Measurements from ENCODE around the gene FANCC. TPM values are rescaled to one million over a fixed set of nuclear protein-coding genes. Genes with fewer than 3 reads are reported as not detected.
A peak's percentile ranks its signal among the peaks of the same experiment; 100 is the strongest.
"Not testable (repeated sequence)": the region's sequence is repeated elsewhere in the genome, so short reads cannot be mapped to it uniquely, and the experiment has no call there.

FANCC gene
- total and polyA plus RNA-seq, 5 donors from 2014 or later, result 2.8 to 7.5 (median 5.4) TPM

DNA sequence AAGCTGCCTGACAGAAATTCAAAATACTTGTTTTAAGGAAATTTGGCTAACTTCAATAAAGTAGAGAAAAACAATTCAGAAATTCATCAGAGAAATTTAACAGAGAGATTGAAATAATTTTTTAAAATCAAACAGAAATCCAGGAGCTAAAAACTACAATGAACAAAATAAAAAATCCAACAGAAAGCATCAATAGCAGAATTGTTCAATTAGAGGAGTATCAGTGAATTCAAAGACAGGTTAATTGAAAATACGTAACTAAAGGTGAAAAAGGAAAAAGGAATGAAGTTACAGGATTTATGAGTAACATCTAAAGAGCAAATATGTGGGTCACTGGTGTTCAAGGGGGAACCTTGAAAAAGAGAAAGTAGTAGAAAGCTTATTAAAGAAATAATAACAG lies 36.8 kb downstream of the FANCC start:
- H3K27ac Mint-ChIP-seq, result peak overlapping the region in 1 of 3 donors; percentile 43
- Histone ChIP-seq H3K4me3 (ENCODE audit: low read depth, low read length) (no peak overlapping the region), H3K27me3 (ENCODE audit: control insufficient read depth, insufficient read depth, low read length) (no peaks in the 10 kb centered on the region), H3K4me1 (ENCODE audit: control insufficient read depth, insufficient read depth, low read length, poor library complexity, severe bottlenecking) (no peaks in the 10 kb centered on the region), H3K9me3 (ENCODE audit: control insufficient read depth in 2 of 2, low read length in 2 of 2) (peaks cover 12 to 16% of the 10 kb centered on the region in 2 experiments), H3K36me3 (ENCODE audit: control insufficient read depth, insufficient read depth, low read length) (peaks cover 3% of the 10 kb centered on the region), H3K27ac (ENCODE audit: insufficient read depth, low read length, poor library complexity, severe bottlenecking) (no peak overlapping the region)
- no peak overlapping the region for H3K4me3 Mint-ChIP-seq
- peaks cover 0 to 32% (median 10%) of the 10 kb centered on the region in 7 donors for H3K9me3 Mint-ChIP-seq
- ATAC-seq (ENCODE audit: low read depth in 2 of 2) (no peak), DNase-seq (no peak)
- no peaks in the 10 kb centered on the region for H3K27me3 Mint-ChIP-seq
- H3K4me1 Mint-ChIP-seq, result peaks cover 0 to 15% (median 7%) of the 10 kb centered on the region in 4 donors
- H3K36me3 Mint-ChIP-seq, result peaks cover 5% of the 10 kb centered on the region

DNA sequence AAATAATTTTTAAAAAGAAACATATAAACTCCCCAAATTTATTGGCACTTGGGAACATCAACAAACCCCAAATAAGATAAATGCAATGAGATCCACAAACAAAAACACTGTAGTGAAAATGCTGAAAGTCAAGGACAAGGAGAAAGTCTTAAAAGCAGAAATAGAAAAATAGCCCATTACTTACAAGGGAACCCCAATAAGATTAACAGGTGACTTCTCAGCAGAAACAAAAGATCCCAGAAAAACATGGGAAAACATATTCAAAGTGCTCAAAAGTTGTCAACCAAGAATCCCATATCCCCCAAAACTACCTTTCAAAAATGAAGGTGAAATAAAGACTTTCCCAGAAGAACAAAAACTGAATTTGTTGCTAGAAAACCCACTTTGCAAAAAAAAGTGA lies 40.0 kb downstream of the FANCC start:
- no peak overlapping the region for H3K4me3 ChIP-seq (ENCODE audit: low read depth, low read length)
- Mint-ChIP-seq H3K27ac (no peak overlapping the region), H3K4me1 (peaks cover 0 to 23% (median 8%) of the 10 kb centered on the region in 4 donors), H3K36me3 (peaks cover 10% of the 10 kb centered on the region), H3K4me3 (no peak overlapping the region), H3K9me3 (peaks cover 0 to 32% (median 10%) of the 10 kb centered on the region in 7 donors), H3K27me3 (no peaks in the 10 kb centered on the region)
- no peaks in the 10 kb centered on the region for H3K4me1 ChIP-seq (ENCODE audit: control insufficient read depth, insufficient read depth, low read length, poor library complexity, severe bottlenecking)
- peaks cover 3% of the 10 kb centered on the region for H3K36me3 ChIP-seq (ENCODE audit: control insufficient read depth, insufficient read depth, low read length)
- H3K9me3 ChIP-seq (ENCODE audit: control insufficient read depth in 2 of 2, low read length in 2 of 2), result peaks cover 12 to 16% of the 10 kb centered on the region in 2 experiments
- DNase-seq (no peak), ATAC-seq (ENCODE audit: low read depth in 2 of 2) (no peak)
- no peak overlapping the region for H3K27ac ChIP-seq (ENCODE audit: insufficient read depth, low read length, poor library complexity, severe bottlenecking)
- H3K27me3 ChIP-seq (ENCODE audit: control insufficient read depth, insufficient read depth, low read length), result no peaks in the 10 kb centered on the region

DNA sequence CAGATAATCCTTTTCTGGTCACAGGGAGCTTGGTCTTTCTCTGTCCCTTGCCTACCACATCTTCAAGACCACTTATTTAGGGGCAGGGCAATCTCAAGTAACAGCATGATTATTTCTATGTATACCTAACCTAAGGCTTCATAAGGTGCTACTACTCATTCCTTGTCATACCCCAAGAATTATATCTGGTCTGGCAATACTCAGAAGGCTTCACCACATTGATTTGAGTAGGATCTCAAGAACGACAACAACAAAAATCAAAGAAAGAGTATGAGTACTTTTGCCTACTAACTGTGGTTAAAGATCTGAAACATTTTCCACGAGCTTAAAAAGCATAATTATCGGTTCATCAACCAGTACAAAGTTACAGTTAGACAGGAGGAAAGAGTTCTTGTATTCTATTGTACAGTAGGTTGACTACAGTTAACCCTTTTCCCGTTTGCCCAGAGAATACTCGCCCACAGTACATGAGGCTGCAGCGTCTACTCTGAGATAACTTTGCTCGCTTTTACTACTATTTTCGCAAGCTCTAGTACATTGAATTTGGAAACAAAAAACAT lies 41.0 kb downstream of the FANCC start:
- Histone ChIP-seq H3K4me1 (ENCODE audit: control insufficient read depth, insufficient read depth, low read length, poor library complexity, severe bottlenecking) (no peaks in the 10 kb centered on the region), H3K9me3 (ENCODE audit: control insufficient read depth in 2 of 2, low read length in 2 of 2) (peaks cover 8 to 16% of the 10 kb centered on the region in 2 experiments), H3K27me3 (ENCODE audit: control insufficient read depth, insufficient read depth, low read length) (no peaks in the 10 kb centered on the region), H3K36me3 (ENCODE audit: control insufficient read depth, insufficient read depth, low read length) (peaks cover 3% of the 10 kb centered on the region), H3K4me3 (ENCODE audit: low read depth, low read length) (peak overlapping the region; percentile 10), H3K27ac (ENCODE audit: insufficient read depth, low read length, poor library complexity, severe bottlenecking) (no peak overlapping the region)
- ATAC-seq (ENCODE audit: low read depth in 2 of 2) (no peak), DNase-seq (peak in 2 of 3 donors; percentile 3 to 12)
- peaks cover 10% of the 10 kb centered on the region for H3K36me3 Mint-ChIP-seq
- peaks cover 0 to 25% (median 10%) of the 10 kb centered on the region in 7 donors for H3K9me3 Mint-ChIP-seq
- H3K4me1 Mint-ChIP-seq, result peaks cover 0 to 23% (median 8%) of the 10 kb centered on the region in 4 donors
- peak overlapping the region in 2 of 4 donors; percentile 32 to 46 for H3K4me3 Mint-ChIP-seq
- no peak overlapping the region for H3K27ac Mint-ChIP-seq
- no peaks in the 10 kb centered on the region for H3K27me3 Mint-ChIP-seq

DNA sequence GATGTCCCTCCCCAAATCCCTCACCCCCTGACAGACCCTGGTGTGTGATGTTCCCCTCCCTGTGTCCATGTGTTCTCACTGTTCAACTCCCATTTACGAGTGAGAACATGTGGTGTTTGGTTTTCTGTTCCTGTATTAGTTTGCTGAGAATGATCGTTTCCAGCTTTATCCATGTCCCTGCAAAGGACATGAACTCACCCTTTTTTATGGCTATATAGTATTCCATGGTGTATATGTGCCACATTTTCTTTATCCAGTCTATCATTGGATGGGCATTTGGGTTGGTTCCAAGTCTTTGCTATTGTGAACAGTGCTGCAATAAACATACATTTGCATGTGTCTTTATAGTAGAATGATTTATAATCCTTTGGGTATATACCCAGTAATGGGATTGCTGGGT lies 43.3 kb downstream of the FANCC start:
- not testable (repeated sequence) for H3K36me3 Mint-ChIP-seq; H3K9me3 ChIP-seq (ENCODE audit: control insufficient read depth in 2 of 2, low read length in 2 of 2); H3K4me1 ChIP-seq (ENCODE audit: control insufficient read depth, insufficient read depth, low read length, poor library complexity, severe bottlenecking); H3K27me3 ChIP-seq (ENCODE audit: control insufficient read depth, insufficient read depth, low read length); H3K4me3 ChIP-seq (ENCODE audit: low read depth, low read length); H3K27ac Mint-ChIP-seq; H3K9me3 Mint-ChIP-seq; ATAC-seq (ENCODE audit: low read depth in 2 of 2); H3K36me3 ChIP-seq (ENCODE audit: control insufficient read depth, insufficient read depth, low read length); DNase-seq; H3K27ac ChIP-seq (ENCODE audit: insufficient read depth, low read length, poor library complexity, severe bottlenecking); H3K4me3 Mint-ChIP-seq; H3K27me3 Mint-ChIP-seq
- peaks cover 0 to 23% (median 9%) of the 10 kb centered on the region in 4 donors for H3K4me1 Mint-ChIP-seq

DNA sequence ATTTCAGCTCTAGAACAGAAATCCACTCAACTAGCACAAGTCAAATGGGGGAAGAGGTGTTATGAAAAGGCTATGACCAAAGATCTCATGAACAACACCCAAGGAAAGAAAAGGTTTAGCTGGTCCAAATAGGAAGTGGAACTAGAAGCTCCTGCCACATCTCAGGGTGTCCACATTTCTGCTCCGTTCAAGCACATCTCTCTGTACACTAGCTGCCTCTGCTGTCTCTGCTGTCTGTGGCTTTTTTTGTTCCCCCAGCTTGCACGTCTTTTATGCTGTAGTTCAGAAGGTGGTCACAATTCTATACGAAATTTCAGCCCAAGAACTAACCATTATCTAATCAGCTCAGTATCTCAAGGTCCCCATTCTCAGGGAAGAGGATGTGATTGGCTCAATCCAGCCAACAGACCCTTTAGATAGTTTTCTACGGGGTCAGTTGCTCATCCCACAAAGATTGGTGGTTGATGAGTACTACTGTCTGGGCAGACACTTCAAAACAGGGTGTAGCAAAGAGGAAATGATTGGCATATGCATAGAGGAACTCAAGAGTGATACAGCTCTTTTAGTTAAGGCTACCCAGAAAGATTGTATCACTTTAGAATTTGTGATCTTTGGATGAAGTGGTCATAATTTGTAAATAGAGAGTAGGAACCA lies 44.0 kb downstream of the FANCC start:
- ATAC-seq (ENCODE audit: low read depth in 2 of 2), result no peak
- peak overlapping the region in 1 of 3 donors; percentile 50 for H3K27ac Mint-ChIP-seq
- Histone ChIP-seq H3K36me3 (ENCODE audit: control insufficient read depth, insufficient read depth, low read length) (no peaks in the 10 kb centered on the region), H3K4me1 (ENCODE audit: control insufficient read depth, insufficient read depth, low read length, poor library complexity, severe bottlenecking) (no peaks in the 10 kb centered on the region), H3K4me3 (ENCODE audit: low read depth, low read length) (no peak overlapping the region), H3K27ac (ENCODE audit: insufficient read depth, low read length, poor library complexity, severe bottlenecking) (no peak overlapping the region), H3K9me3 (ENCODE audit: control insufficient read depth in 2 of 2, low read length in 2 of 2) (no peaks in the 10 kb centered on the region), H3K27me3 (ENCODE audit: control insufficient read depth, insufficient read depth, low read length) (no peaks in the 10 kb centered on the region)
- H3K36me3 Mint-ChIP-seq, result peaks cover 6% of the 10 kb centered on the region
- H3K4me1 Mint-ChIP-seq, result peaks cover 0 to 23% (median 12%) of the 10 kb centered on the region in 4 donors
- no peak overlapping the region for H3K4me3 Mint-ChIP-seq
- no peaks in the 10 kb centered on the region for H3K27me3 Mint-ChIP-seq
- H3K9me3 Mint-ChIP-seq, result peaks cover 0 to 6% (median 1%) of the 10 kb centered on the region in 7 donors
- DNase-seq, result no peak

DNA sequence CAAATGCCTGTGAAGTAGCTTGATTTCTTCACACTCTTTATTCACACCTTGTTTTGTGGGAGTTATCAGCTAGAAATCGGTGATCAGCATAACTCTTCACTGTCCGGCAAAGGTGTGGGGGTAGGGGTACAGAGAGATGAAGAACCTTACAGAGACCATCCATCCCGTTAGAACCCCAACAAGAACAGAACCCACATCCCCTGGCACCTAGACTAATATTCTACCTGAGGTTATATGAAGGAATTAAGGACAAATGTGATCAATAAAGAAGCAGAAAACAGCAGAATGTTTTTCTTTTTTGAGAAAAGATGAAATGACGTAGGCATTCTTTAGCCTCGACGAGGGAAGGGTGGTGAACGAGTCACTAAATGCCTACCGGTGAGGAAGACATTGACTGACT lies 44.7 kb downstream of the FANCC start:
- H3K4me3 ChIP-seq (ENCODE audit: low read depth, low read length), result no peak overlapping the region
- H3K4me1 ChIP-seq (ENCODE audit: control insufficient read depth, insufficient read depth, low read length, poor library complexity, severe bottlenecking), result no peaks in the 10 kb centered on the region
- H3K27me3 ChIP-seq (ENCODE audit: control insufficient read depth, insufficient read depth, low read length), result no peaks in the 10 kb centered on the region
- peaks cover 0 to 1% (median 0%) of the 10 kb centered on the region in 7 donors for H3K9me3 Mint-ChIP-seq
- no peak overlapping the region for H3K27ac ChIP-seq (ENCODE audit: insufficient read depth, low read length, poor library complexity, severe bottlenecking)
- H3K36me3 Mint-ChIP-seq, result peaks cover 6% of the 10 kb centered on the region
- DNase-seq (no peak), ATAC-seq (ENCODE audit: low read depth in 2 of 2) (no peak)
- no peaks in the 10 kb centered on the region for H3K27me3 Mint-ChIP-seq
- peak overlapping the region in 1 of 3 donors; percentile 50 for H3K27ac Mint-ChIP-seq
- no peaks in the 10 kb centered on the region for H3K36me3 ChIP-seq (ENCODE audit: control insufficient read depth, insufficient read depth, low read length)
- no peak overlapping the region for H3K4me3 Mint-ChIP-seq
- peaks cover 0 to 27% (median 12%) of the 10 kb centered on the region in 4 donors for H3K4me1 Mint-ChIP-seq
- no peaks in the 10 kb centered on the region for H3K9me3 ChIP-seq (ENCODE audit: control insufficient read depth in 2 of 2, low read length in 2 of 2)

DNA sequence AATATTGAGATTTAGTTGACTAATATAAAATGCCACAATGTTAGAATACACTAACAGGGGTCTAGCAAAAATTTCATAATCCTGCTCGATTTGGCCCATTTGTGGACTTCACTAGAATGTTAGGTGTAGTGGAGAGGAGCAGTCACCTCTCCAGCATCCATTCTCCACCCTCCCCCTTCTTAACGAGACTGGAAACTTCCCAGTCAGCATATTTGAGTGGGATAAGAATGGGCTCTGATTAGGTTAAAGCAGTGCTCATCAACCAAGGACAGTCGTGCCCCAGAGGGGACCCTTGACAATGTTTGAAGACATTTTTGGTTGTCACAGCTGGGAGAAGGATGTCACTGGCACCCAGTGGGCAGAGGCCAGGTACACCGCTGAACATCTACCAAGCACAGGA lies 46.7 kb downstream of the FANCC start:
- H3K4me1 ChIP-seq (ENCODE audit: control insufficient read depth, insufficient read depth, low read length, poor library complexity, severe bottlenecking), result peaks cover 4% of the 10 kb centered on the region
- peaks cover 0 to 30% (median 16%) of the 10 kb centered on the region in 4 donors for H3K4me1 Mint-ChIP-seq
- no peaks in the 10 kb centered on the region for H3K27me3 ChIP-seq (ENCODE audit: control insufficient read depth, insufficient read depth, low read length)
- ATAC-seq (ENCODE audit: low read depth in 2 of 2), result no peak
- H3K27me3 Mint-ChIP-seq, result no peaks in the 10 kb centered on the region
- no peak overlapping the region for H3K27ac Mint-ChIP-seq
- H3K9me3 Mint-ChIP-seq, result peaks cover 0 to 1% (median 0%) of the 10 kb centered on the region in 7 donors
- H3K36me3 ChIP-seq (ENCODE audit: control insufficient read depth, insufficient read depth, low read length), result no peaks in the 10 kb centered on the region
- H3K27ac ChIP-seq (ENCODE audit: insufficient read depth, low read length, poor library complexity, severe bottlenecking), result no peak overlapping the region
- no peak for DNase-seq
- H3K4me3 ChIP-seq (ENCODE audit: low read depth, low read length), result no peak overlapping the region
- peaks cover 6% of the 10 kb centered on the region for H3K36me3 Mint-ChIP-seq
- no peaks in the 10 kb centered on the region for H3K9me3 ChIP-seq (ENCODE audit: control insufficient read depth in 2 of 2, low read length in 2 of 2)
- H3K4me3 Mint-ChIP-seq, result no peak overlapping the region

Measured in CD4-positive, CD25-positive, alpha-beta regulatory T cell (primary cell).